H1 (cell line): ENCODE data around the gene PPM1K. TPM values are rescaled to one million over a fixed set of nuclear protein-coding genes. Genes with fewer than 3 reads are reported as not detected.

ENCODE experiments used
- BCL11A ChIP-seq, 2 experiments: IDR thresholded peaks; one replicate each; pipeline ENCODE4 v1.6.1; 2011; ENCODE audit warnings: low read depth in 2 of 2, low read length in 2 of 2, mild to moderate bottlenecking in 2 of 2
- CBX8 ChIP-seq: fragments of 300-800, 300-1000 bp; sonication (generic); IDR thresholded peaks from 2 replicates; pipeline ENCODE4 v1.7.1; 2016; ENCODE audit warnings: low read depth, low read length, borderline replicate concordance
- CHD1 ChIP-seq: IDR thresholded peaks from 2 replicates; pipeline ENCODE4 v1.6.1; 2012; ENCODE audit warnings: low read depth, low read length, improper control_type of control experiment
- CREB1 ChIP-seq: IDR thresholded peaks from 2 replicates; pipeline ENCODE4 v1.6.1; 2012; ENCODE audit warnings: inconsistent platforms
- CTCF ChIP-seq, 3 experiments: IDR thresholded peaks; 1 replicate in 2 of 3; 2 replicates in 1 of 3; pipeline versions ENCODE4 v1.5.1 to v1.6.1; 2011; ENCODE audit warnings: low read length in 3 of 3, mild to moderate bottlenecking in 3 of 3, inconsistent platforms in 2 of 3, low read depth in 1 of 3, moderate library complexity in 1 of 3; ENCODE audit not compliant: insufficient read depth in 1 of 3; ENCODE audit errors: control extremely low read depth in 1 of 3
- JUN ChIP-seq: IDR thresholded peaks from 2 replicates; pipeline ENCODE4 v1.6.1; 2011; ENCODE audit warnings: low read depth, mild to moderate bottlenecking, improper control_type of control experiment, low read length
- MAFK ChIP-seq: IDR thresholded peaks from 2 replicates; pipeline ENCODE4 v1.6.1; 2012; ENCODE audit warnings: low read depth, mild to moderate bottlenecking, improper control_type of control experiment, low read length
- MAX ChIP-seq: IDR thresholded peaks from 2 replicates; pipeline ENCODE4 v1.6.1; 2012; ENCODE audit warnings: inconsistent platforms
- SIRT6 ChIP-seq: IDR thresholded peaks from one replicate; pipeline ENCODE4 v1.7.1; 2012; ENCODE audit warnings: low read length, inconsistent platforms
- SP2 ChIP-seq: IDR thresholded peaks from 2 replicates; pipeline ENCODE4 v1.6.1; 2012; ENCODE audit warnings: mild to moderate bottlenecking, low read length, inconsistent platforms
- TBP ChIP-seq: IDR thresholded peaks from 2 replicates; pipeline ENCODE4 v1.6.1; 2011; ENCODE audit warnings: low read depth, low read length, improper control_type of control experiment
- polyA plus RNA-seq, 7 experiments: library from polyadenylated mRNA; depleted of rRNA in 3 of 7; stranded (reverse) in 5 of 7; unstranded in 2 of 7; fragments of >200 nt in 5 of 7; fragments of 200-250 nt in 2 of 7; gene quantifications; 1 replicate in 5 of 7; 2 replicates in 1 of 7; 4 replicates in 1 of 7; pipeline versions ENCODE4 v1.2.1 to v1.2.3, GENCODE V29; 2011 to 2013; ENCODE audit warnings: missing spikeins in 2 of 7, mixed read lengths in 2 of 7
- total RNA-seq: library from RNA; stranded (reverse); fragmentation: NEBNext Ultra II Directional; extraction: Animal tissue kit (Norgen Biotek cat#: 25700); gene quantifications from 2 replicates; pipeline ENCODE4 v1.2.1, GENCODE V29; 2021

The PPM1K gene
- total and polyA plus RNA-seq, 2 of the 8 experiments (the other 6 are each of a cell fraction or from before 2014, with no cell fraction given) = 4.2 to 10.7 TPM

GRCh38 chr4:88219099-88219498, 65.3 kb downstream of the PPM1K start (continued):
- peak in 2 of 3 experiments; percentile 46 to 49; a peak in 2 of 4 replicates for TF ChIP-seq CTCF (IDR thresholded peaks at IDR 0.05; ENCODE audit: control extremely low read depth in 1 of 3, insufficient read depth in 1 of 3, low read depth in 1 of 3, low read length in 3 of 3)
- TF ChIP-seq CREB1 = no peak
- no peak for TF ChIP-seq TBP
- no peak for TF ChIP-seq SP2
- TF ChIP-seq MAFK = no peak
- 0 out of 2 replicates have a peak, but pooled peaks have one; percentile 23 for TF ChIP-seq MAX
- no peak for TF ChIP-seq CHD1
- TF ChIP-seq CBX8 = no peak
- no peak for TF ChIP-seq JUN
- no peak for TF ChIP-seq SIRT6
- no peak for TF ChIP-seq BCL11A (IDR thresholded peaks at IDR 0.05; ENCODE audit: low read depth in 2 of 2, low read length in 2 of 2)
